Loucy (cell line): ENCODE data around the gene CLDN9.

Source experiments
- H2AFZ ChIP-seq: fragments of 200-600 bp; sonication (generic); 2 replicates; pipeline ENCODE4 v1.6.0; 2016; ENCODE audit warnings: antibody characterized with exemption, mild to moderate bottlenecking, low read length, moderate library complexity
- H3F3A ChIP-seq: fragments of 200-600 bp; 2 replicates; pipeline ENCODE4 v1.6.0; 2016; ENCODE audit warnings: antibody characterized with exemption, low read depth, mild to moderate bottlenecking
- H3K27me3 ChIP-seq: fragments of 200-600 bp; sonication (generic); 2 replicates; pipeline ENCODE4 v1.6.1; 2014; ENCODE audit warnings: low read length, mild to moderate bottlenecking; ENCODE audit not compliant: insufficient read depth, poor library complexity, severe bottlenecking
- H3K36me3 ChIP-seq: fragments of 200-600 bp; sonication (generic); 2 replicates; pipeline ENCODE4 v1.6.1; 2016; ENCODE audit warnings: low read length; ENCODE audit not compliant: insufficient read depth
- H3K4me1 ChIP-seq: fragments of 200-600 bp; sonication (generic); 2 replicates; pipeline ENCODE4 v1.5.1; 2014; ENCODE audit warnings: low read length, mild to moderate bottlenecking; ENCODE audit not compliant: insufficient read depth, poor library complexity, severe bottlenecking
- H3K4me2 ChIP-seq: fragments of 200-600 bp; sonication (generic); 2 replicates; pipeline ENCODE4 v1.6.0; 2014; ENCODE audit warnings: antibody characterized with exemption, low read length, low read depth, mild to moderate bottlenecking; ENCODE audit not compliant: poor library complexity, severe bottlenecking
- H3K4me3 ChIP-seq: fragments of 200-600 bp; sonication (generic); 2 replicates; pipeline ENCODE4 v1.5.1; 2014; ENCODE audit warnings: low read length, mild to moderate bottlenecking, mixed read lengths; ENCODE audit not compliant: poor library complexity, severe bottlenecking
- H3K79me2 ChIP-seq: fragments of 200-600 bp; sonication (generic); 2 replicates; pipeline ENCODE4 v1.6.1; 2014; ENCODE audit warnings: low read length; ENCODE audit not compliant: insufficient read depth
- H3K9ac ChIP-seq: fragments of 200-600 bp; sonication (generic); 2 replicates; pipeline ENCODE4 v1.6.0; 2014; ENCODE audit warnings: mild to moderate bottlenecking, low read depth, low read length, moderate library complexity; ENCODE audit not compliant: poor library complexity, severe bottlenecking
- H3K9me2 ChIP-seq: fragments of 200-600 bp; sonication (generic); replicated peaks from 2 replicates; pipeline ENCODE4 v1.6.1; 2016; ENCODE audit warnings: low read depth, low read length, mixed read lengths
- H3K9me3 ChIP-seq: fragments of 200-600 bp; sonication (generic); 2 replicates; pipeline ENCODE4 v1.6.1; 2014; ENCODE audit warnings: mild to moderate bottlenecking, antibody characterized with exemption, low read length, low read depth; ENCODE audit not compliant: insufficient read depth
- H4K20me1 ChIP-seq: fragments of 200-600 bp; sonication (generic); 2 replicates; pipeline ENCODE4 v1.6.0; 2014; ENCODE audit warnings: antibody characterized with exemption, low read length, mild to moderate bottlenecking; ENCODE audit not compliant: insufficient read depth, poor library complexity, severe bottlenecking
- CTCF ChIP-seq: fragments of 200-600 bp; sonication (generic); conservative IDR thresholded peaks from 2 replicates; pipeline ENCODE4 v1.5.1; 2014; ENCODE audit warnings: mild to moderate bottlenecking, antibody characterized with exemption, low read length
- EZH2phosphoT487 ChIP-seq: fragments of 200-600 bp; IDR thresholded peaks from 2 replicates; pipeline ENCODE4 v1.6.1; 2018; ENCODE audit warnings: antibody characterized with exemption, mild to moderate bottlenecking, moderate library complexity, borderline replicate concordance

CLDN9 gene

GRCh38 chr16:2968738-2969544 is 43.8 kb upstream of the CLDN9 start, which contains the start of gene PAQR4:
PAQR4 (plus strand) TSS chr16:2969348; CDS start chr16:2969675, 327 bp downstream.
- Histone ChIP-seq H3K9ac (peak within 1 kb of the TSS; percentile 77), H3K36me3 (no peaks in the 10 kb centered on the region), H4K20me1 (peaks cover 7% of the 10 kb centered on the region), H3K9me2 (no peaks in the 10 kb centered on the region), H3F3A (no peaks in the 10 kb centered on the region), H3K4me2 (peak within 1 kb of the TSS; percentile 71), H2AFZ (no peak within 1 kb of the TSS), H3K4me3 (peak within 1 kb of the TSS; percentile 77), H3K27me3 (no peaks in the 10 kb centered on the region), H3K4me1 (peaks cover 2% of the 10 kb centered on the region), H3K9me3 (no peaks in the 10 kb centered on the region), H3K79me2 (peaks cover 11% of the 10 kb centered on the region; the same call in 1 of the 2 replicates)
- TF ChIP-seq CTCF: no peak
- no peak for TF ChIP-seq EZH2phosphoT487

GRCh38 chr16:2969545-2970521 is 42.9 kb upstream of the CLDN9 start:
- Histone ChIP-seq H3K4me2 (peak overlapping the region; percentile 71), H3K4me3 (peak overlapping the region; percentile 77), H3K79me2 (peaks cover 11% of the 10 kb centered on the region; the same call in 1 of the 2 replicates), H3K36me3 (no peaks in the 10 kb centered on the region), H2AFZ (no peak overlapping the region), H3F3A (no peaks in the 10 kb centered on the region), H3K9me3 (no peaks in the 10 kb centered on the region), H3K9ac (peak overlapping the region; percentile 77), H4K20me1 (peaks cover 7% of the 10 kb centered on the region), H3K9me2 (no peaks in the 10 kb centered on the region), H3K4me1 (peaks cover 2% of the 10 kb centered on the region), H3K27me3 (no peaks in the 10 kb centered on the region)
- TF ChIP-seq EZH2phosphoT487 (no peak), CTCF (peak; percentile 39)

GRCh38 chr16:2970563-2970962 is 42.2 kb upstream of the CLDN9 start:
- Histone ChIP-seq H3K4me1 (peaks cover 2% of the 10 kb centered on the region), H2AFZ (no peak overlapping the region), H3K4me2 (peak overlapping the region; percentile 71), H3K27me3 (no peaks in the 10 kb centered on the region), H3F3A (no peaks in the 10 kb centered on the region), H3K9me3 (no peaks in the 10 kb centered on the region), H3K9me2 (no peaks in the 10 kb centered on the region), H3K36me3 (no peaks in the 10 kb centered on the region), H3K9ac (peak overlapping the region; percentile 62), H4K20me1 (peaks cover 7% of the 10 kb centered on the region), H3K79me2 (peaks cover 11% of the 10 kb centered on the region; the same call in 1 of the 2 replicates), H3K4me3 (peak overlapping the region; percentile 77)
- no peak for TF ChIP-seq CTCF
- TF ChIP-seq EZH2phosphoT487: no peak
